Testis (tissue), 2 donors: Measurements from ENCODE around the gene TICAM2.

Source experiments
- POLR2A ChIP-seq: fragments of 450-650 bp; IDR thresholded peaks from one replicate; pipeline ENCODE4 v1.6.1; 2017; ENCODE audit warnings: antibody characterized with exemption, mild to moderate bottlenecking, moderate library complexity
- TF ChIP-seq, protein P1 (sequence below), 3 experiments: fragments of 450-650 bp in 2 of 3; fragments of 200-600 bp in 1 of 3; sonication (generic) in 1 of 3; IDR thresholded peaks; one replicate each; pipeline ENCODE4 v1.5.1; 2016 to 2019; ENCODE audit warnings: antibody characterized with exemption in 3 of 3, mild to moderate bottlenecking in 2 of 3, moderate library complexity in 1 of 3

DNA sequence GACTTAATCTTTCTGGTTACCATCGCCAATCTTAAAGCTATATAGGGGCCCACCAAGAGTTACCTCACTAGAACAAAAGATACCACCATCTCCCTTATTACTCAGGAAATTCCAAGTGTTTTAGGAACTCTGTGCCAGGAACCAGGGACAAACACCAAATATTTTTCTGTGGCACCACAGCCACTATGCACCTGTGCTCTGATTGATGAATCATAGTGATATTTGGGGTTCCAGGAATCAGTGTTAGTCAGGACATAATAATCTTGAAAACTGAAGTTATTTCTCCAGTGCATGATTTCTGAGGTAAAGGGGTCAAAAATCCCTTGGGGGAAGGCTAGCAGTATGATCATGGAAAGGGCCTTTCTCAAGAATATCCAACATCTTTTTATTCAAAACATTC is 33.7 kb upstream of the TICAM2 start:
- TF ChIP-seq, protein P1, sequence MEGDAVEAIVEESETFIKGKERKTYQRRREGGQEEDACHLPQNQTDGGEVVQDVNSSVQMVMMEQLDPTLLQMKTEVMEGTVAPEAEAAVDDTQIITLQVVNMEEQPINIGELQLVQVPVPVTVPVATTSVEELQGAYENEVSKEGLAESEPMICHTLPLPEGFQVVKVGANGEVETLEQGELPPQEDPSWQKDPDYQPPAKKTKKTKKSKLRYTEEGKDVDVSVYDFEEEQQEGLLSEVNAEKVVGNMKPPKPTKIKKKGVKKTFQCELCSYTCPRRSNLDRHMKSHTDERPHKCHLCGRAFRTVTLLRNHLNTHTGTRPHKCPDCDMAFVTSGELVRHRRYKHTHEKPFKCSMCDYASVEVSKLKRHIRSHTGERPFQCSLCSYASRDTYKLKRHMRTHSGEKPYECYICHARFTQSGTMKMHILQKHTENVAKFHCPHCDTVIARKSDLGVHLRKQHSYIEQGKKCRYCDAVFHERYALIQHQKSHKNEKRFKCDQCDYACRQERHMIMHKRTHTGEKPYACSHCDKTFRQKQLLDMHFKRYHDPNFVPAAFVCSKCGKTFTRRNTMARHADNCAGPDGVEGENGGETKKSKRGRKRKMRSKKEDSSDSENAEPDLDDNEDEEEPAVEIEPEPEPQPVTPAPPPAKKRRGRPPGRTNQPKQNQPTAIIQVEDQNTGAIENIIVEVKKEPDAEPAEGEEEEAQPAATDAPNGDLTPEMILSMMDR (IDR thresholded peaks at IDR 0.05): no peak
- TF ChIP-seq POLR2A: no peak
